HG03571 (cell line): ENCODE measurements around the gene TAC4.
A peak's percentile ranks its signal among the peaks of the same experiment; 100 is the strongest.

Experiments
- ATAC-seq: cut with Tn5 transposase; IDR thresholded peaks from one replicate; pipeline ENCODE4 v1.9.1; 2021; ENCODE audit not compliant: unreplicated experiment

Gene TAC4

DNA sequence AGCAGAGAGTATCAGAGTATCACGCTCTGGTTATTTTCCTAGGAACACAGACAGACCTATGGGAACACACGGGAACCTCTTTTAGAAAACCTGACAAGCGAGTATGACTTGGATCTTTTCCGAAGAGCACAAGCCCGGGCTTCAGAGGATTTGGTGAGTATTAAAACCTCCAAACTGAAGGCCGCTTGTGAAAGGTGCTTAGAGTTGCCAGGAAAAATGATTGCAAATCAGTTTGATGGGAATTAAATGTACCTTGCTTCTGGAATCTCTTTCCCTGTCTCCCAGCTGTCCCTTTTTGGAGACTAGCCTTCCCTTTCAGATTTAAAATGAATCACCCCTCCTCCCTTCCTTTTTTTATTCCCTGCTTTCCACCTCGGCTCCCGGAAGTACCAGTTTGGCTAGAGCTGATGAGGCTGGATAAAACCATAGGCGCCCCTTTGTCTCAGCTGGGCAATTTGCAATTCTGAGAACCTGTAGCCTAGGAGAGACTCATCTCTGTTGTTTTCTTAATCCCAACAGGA lies 32.0 kb downstream of the TAC4 start:
- no peak for ATAC-seq

DNA sequence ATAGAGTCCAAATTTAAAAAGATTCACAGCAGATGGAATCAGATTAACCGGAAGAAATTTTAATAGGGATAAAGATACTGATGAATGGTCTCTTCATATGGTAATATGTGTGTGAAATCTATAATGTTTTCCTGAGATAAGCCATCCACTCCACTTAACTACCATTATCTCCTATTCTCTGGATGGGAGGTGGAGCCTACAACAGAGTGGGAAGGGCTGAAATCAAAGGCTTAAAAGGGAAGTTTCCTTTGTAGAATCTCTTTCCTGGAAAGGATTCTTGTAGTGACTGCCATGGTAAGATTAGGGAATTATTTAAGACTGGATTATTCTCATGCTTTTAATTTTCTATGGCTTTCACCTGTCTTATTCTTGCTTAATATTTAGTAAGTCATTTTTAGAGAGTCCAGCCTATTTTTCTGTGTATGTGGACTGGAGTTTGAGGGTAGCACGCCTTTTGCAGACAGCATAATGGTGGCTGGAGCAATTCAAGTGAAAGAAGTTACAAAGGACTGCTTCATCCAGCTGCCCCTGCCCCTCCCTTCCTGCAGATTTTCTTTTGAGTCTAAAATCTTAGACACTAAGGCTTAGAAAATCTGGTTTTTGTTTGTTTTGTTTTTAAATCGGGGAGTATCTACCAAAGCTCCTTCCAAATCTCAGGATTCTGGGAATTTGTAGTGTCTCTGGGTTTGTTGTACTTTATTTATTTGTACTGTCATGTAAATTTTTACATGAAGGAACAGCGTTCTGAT lies 32.9 kb downstream of the TAC4 start:
- ATAC-seq: no peak

DNA sequence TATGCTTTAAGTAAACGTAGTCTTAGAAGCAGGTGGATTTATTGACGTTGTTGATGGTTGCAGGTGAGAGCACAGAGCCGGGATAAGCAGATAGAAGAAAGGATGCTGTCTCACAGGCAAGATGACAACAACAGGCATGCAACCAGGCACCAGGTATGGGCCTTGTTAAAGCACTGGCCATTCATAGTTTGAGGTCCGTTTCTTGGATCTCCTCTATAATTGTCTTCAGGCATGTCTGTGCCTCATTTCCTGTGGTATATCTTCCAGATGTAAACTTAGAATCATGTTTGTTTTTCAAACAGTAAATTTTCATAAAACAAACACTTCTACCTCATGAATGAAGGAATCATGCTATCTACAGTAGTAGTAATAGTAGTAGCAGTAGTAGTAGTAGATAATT lies 38.8 kb downstream of the TAC4 start:
- no peak for ATAC-seq

DNA sequence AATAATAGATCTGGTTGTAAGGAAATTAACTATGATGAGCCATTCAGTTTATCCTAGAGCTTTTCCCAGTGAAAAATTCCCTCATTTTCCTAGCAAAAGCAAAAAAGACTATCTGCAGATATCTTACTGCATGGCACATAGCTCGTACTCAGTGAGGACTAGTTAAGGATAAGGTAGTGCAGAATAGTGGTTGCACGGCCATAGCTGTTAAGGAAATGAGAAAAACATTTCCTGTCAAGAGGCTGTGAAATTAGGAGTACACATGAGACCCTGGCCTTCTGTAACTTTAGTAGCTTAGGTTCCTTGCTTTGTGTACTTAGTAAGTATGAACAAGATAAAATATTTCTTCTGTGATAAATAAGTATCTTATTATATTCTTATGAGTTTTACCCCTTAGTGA lies 49.1 kb downstream of the TAC4 start:
- ATAC-seq: no peak

DNA sequence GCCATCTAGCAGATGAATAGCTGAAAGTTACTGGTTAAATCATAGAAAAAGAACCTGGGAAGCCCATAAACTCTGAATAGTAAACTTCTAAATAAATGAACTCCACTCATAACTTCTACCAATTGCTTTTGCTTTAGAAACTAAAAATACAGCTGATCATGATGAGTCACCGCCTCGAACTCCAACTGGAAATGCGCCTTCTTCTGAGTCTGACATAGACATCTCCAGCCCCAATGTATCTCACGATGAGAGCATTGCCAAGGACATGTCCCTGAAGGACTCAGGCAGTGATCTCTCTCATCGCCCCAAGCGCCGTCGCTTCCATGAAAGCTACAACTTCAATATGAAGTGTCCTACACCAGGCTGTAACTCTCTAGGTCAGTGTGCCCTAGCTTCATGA lies 49.7 kb downstream of the TAC4 start:
- ATAC-seq: no peak

DNA sequence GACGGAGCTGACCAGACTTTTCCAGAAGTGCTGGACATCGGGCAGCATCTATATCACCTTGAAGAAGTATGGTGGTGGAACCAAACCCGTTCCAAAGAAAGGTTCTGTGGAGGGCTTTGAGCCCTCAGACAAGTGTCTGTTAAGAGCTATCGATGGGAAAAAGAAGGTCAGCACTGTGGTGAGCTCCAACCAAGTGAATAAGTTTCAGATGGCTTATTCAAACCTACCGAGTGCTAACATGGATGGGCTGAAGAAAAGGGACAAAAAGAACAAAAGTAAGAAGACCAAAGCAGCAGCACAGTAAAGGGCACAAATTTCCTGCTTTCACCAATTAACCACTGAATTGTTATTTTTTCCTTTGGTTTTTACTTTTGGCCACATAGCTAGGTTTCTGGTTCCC lies 52.5 kb downstream of the TAC4 start:
- no peak for ATAC-seq

DNA sequence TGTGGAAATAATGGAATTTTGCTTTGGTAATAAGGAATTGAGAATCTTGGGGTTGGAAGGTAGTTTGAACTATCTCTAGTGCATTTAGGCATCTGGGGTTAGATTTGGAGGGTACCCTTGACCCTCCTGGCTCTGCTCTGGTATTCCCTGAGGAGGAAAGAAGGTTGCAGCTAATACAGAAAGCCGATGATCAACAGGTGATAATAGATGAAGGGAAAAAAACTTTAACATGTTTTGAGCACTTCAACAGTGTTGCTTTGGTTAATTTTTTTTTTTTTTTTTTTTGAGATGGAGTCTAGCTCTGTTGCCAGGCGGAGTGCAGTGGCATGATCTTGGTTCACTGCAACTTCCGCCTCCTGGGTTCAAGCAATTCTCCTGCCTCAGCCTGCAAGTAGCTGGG lies 54.6 kb downstream of the TAC4 start:
- ATAC-seq: no peak

DNA sequence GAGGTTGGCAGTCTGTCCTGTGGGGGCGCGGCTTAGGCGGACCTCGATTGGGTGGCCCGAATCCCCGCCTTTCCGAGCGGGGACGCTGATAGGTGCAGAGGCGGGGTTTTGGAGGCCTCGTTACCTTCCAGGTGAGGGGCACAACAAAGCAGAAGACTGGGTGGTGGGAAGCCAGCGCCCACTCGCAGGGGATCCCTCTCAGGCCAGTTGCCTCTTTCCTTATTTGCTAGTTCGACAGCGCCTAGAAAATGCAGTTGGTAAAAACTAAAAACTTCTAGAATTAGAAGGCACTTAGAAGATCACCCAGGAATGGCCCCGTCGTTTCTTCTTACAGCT lies 58.7 kb downstream of the TAC4 start:
- no peak for ATAC-seq

DNA sequence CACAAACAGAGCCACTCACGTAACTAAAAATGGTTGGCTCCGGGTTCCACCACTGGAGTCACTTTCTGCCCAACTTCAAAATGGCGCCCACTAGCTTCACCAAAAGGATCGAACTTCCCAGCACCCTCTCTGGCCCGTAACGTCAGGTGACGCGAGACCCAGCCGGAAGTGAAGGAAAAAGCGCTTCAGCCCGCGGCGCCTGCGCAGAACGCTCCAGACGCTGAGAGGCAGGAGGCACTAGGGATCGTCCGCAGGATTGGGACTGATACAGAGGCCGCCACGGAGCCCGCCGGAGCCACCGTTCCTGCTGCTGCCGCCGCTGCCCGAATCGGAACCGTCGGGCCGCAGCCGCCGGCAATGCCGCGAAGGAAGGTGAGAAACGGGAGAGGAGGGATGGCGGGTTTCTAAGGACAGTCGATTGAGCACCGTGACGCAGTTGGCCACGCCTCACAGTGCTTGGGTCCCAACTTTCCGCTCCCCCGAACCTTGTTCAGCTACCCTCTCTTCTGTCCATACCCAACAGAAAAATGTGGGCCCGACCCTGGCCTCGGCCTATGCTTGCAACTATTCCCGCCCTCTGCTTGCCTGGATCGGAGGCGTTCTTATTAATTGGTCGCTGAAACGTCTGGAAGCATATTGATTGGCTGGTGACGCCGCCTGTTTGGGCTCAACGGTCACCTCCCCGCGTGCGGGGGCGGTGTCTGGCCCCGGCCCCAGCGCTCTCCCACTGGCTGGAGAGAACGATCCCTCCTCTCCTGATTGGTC lies 59.2 kb downstream of the TAC4 start, which contains the start of gene KAT7:
Gene KAT7 (plus strand): TSS at position 204 of the 765 bp plus-strand sequence. CDS start 154 bp downstream, at position 358.
- ATAC-seq: peak; percentile 85
